ENCODE results near the gene OSBPL1A.

DNA sequence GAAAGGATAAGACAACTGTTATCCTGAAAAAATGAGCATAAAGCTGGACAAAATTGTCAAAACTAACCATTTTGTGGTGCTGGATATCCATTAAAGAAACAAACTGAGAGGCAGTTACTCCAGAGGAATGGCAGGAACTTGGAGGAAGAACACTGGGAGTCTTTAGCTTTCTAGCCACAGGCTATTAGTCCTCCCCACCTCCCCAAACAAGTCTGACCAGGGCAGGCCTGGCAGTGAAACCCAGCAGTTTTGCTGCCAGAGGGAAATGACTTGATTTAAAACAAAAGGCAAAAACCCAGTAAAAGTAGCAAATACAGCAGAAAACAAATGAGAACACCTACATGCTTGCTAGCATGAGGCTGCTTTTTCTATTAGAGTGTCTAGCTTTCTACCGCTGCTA, 34.9 kb downstream of the OSBPL1A start:
- TF ChIP-seq ZNF274 (IDR thresholded peaks at IDR 0.05; ENCODE audit: insufficient read depth, insufficient read length) (no peak), POLR2A (IDR thresholded peaks at IDR 0.05; ENCODE audit: low read depth, low read length) (no peak), NRF1 (conservative IDR thresholded peaks at IDR 0.05; ENCODE audit: low read depth, low read length) (no peak), KAT2A (conservative IDR thresholded peaks at IDR 0.05; ENCODE audit: control insufficient read depth, low read depth, low read length) (no peak), GATAD2B (conservative IDR thresholded peaks at IDR 0.05; ENCODE audit: low read depth) (no peak), SUZ12 (IDR thresholded peaks at IDR 0.05; ENCODE audit: unreplicated experiment) (no peak)
- TF ChIP-seq, protein P1, sequence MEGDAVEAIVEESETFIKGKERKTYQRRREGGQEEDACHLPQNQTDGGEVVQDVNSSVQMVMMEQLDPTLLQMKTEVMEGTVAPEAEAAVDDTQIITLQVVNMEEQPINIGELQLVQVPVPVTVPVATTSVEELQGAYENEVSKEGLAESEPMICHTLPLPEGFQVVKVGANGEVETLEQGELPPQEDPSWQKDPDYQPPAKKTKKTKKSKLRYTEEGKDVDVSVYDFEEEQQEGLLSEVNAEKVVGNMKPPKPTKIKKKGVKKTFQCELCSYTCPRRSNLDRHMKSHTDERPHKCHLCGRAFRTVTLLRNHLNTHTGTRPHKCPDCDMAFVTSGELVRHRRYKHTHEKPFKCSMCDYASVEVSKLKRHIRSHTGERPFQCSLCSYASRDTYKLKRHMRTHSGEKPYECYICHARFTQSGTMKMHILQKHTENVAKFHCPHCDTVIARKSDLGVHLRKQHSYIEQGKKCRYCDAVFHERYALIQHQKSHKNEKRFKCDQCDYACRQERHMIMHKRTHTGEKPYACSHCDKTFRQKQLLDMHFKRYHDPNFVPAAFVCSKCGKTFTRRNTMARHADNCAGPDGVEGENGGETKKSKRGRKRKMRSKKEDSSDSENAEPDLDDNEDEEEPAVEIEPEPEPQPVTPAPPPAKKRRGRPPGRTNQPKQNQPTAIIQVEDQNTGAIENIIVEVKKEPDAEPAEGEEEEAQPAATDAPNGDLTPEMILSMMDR (IDR thresholded peaks at IDR 0.05 in 2 of 3, conservative IDR thresholded peaks at IDR 0.05 in 1 of 3; ENCODE audit: control insufficient read depth in 2 of 3, extremely low read depth in 1 of 3, insufficient read depth in 1 of 3, low read depth in 3 of 3, low read length in 3 of 3) = no peak
